Ishikawa (cell line): Measurements from ENCODE around the gene ZNF787.

Experiments used
- CEBPB ChIP-seq: IDR thresholded peaks from 2 replicates; pipeline ENCODE4 v1.6.1; 2012
- CREB1 ChIP-seq: IDR thresholded peaks from 2 replicates; pipeline ENCODE4 v1.6.1; 2012; ENCODE audit warnings: low read depth
- EGR1 ChIP-seq: IDR thresholded peaks from 2 replicates; pipeline ENCODE4 v1.6.1; 2012
- EP300 ChIP-seq: IDR thresholded peaks from 2 replicates; pipeline ENCODE4 v1.6.1; 2012; ENCODE audit warnings: borderline replicate concordance
- FOXM1 ChIP-seq: IDR thresholded peaks from 2 replicates; pipeline ENCODE4 v1.6.1; 2012; ENCODE audit warnings: low read depth, borderline replicate concordance
- MAX ChIP-seq: IDR thresholded peaks from 2 replicates; pipeline ENCODE4 v1.6.1; 2012
- NFIC ChIP-seq: IDR thresholded peaks from 2 replicates; pipeline ENCODE4 v1.6.1; 2012
- RAD21 ChIP-seq: IDR thresholded peaks from 2 replicates; pipeline ENCODE4 v1.6.1; 2012; ENCODE audit warnings: low read depth
- TAF1 ChIP-seq: IDR thresholded peaks from 2 replicates; pipeline ENCODE4 v1.6.1; 2012; ENCODE audit warnings: low read depth, mild to moderate bottlenecking
- TCF12 ChIP-seq: IDR thresholded peaks from 2 replicates; pipeline ENCODE4 v1.6.1; 2012; ENCODE audit warnings: low read depth
- TEAD4 ChIP-seq: IDR thresholded peaks from 2 replicates; pipeline ENCODE4 v1.6.1; 2012
- USF1 ChIP-seq: IDR thresholded peaks from 2 replicates; pipeline ENCODE4 v1.6.1; 2012
- YY1 ChIP-seq: IDR thresholded peaks from 2 replicates; pipeline ENCODE4 v1.6.1; 2012; ENCODE audit warnings: low read depth
- ZBTB7A ChIP-seq: IDR thresholded peaks from 2 replicates; pipeline ENCODE4 v1.6.1; 2012; ENCODE audit warnings: low read depth
- TF ChIP-seq, protein P1 (sequence below): IDR thresholded peaks from 2 replicates; pipeline ENCODE4 v1.6.1; 2012; ENCODE audit warnings: low read depth, mild to moderate bottlenecking

ZNF787 gene

GRCh38 chr19:56149656-56150038, 28.6 kb upstream of the ZNF787 start:
- TF ChIP-seq USF1, result no peak
- TF ChIP-seq FOXM1, result no peak
- TF ChIP-seq CEBPB, result no peak
- no peak for TF ChIP-seq EP300
- no peak for TF ChIP-seq TAF1
- no peak for TF ChIP-seq MAX
- no peak for TF ChIP-seq EGR1
- no peak for TF ChIP-seq ZBTB7A
- TF ChIP-seq NFIC, result no peak
- TF ChIP-seq, protein P1, sequence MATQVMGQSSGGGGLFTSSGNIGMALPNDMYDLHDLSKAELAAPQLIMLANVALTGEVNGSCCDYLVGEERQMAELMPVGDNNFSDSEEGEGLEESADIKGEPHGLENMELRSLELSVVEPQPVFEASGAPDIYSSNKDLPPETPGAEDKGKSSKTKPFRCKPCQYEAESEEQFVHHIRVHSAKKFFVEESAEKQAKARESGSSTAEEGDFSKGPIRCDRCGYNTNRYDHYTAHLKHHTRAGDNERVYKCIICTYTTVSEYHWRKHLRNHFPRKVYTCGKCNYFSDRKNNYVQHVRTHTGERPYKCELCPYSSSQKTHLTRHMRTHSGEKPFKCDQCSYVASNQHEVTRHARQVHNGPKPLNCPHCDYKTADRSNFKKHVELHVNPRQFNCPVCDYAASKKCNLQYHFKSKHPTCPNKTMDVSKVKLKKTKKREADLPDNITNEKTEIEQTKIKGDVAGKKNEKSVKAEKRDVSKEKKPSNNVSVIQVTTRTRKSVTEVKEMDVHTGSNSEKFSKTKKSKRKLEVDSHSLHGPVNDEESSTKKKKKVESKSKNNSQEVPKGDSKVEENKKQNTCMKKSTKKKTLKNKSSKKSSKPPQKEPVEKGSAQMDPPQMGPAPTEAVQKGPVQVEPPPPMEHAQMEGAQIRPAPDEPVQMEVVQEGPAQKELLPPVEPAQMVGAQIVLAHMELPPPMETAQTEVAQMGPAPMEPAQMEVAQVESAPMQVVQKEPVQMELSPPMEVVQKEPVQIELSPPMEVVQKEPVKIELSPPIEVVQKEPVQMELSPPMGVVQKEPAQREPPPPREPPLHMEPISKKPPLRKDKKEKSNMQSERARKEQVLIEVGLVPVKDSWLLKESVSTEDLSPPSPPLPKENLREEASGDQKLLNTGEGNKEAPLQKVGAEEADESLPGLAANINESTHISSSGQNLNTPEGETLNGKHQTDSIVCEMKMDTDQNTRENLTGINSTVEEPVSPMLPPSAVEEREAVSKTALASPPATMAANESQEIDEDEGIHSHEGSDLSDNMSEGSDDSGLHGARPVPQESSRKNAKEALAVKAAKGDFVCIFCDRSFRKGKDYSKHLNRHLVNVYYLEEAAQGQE, result no peak
- no peak for TF ChIP-seq TEAD4
- no peak for TF ChIP-seq YY1
- no peak for TF ChIP-seq RAD21
- TF ChIP-seq TCF12, result no peak
- TF ChIP-seq CREB1, result no peak

DNA sequence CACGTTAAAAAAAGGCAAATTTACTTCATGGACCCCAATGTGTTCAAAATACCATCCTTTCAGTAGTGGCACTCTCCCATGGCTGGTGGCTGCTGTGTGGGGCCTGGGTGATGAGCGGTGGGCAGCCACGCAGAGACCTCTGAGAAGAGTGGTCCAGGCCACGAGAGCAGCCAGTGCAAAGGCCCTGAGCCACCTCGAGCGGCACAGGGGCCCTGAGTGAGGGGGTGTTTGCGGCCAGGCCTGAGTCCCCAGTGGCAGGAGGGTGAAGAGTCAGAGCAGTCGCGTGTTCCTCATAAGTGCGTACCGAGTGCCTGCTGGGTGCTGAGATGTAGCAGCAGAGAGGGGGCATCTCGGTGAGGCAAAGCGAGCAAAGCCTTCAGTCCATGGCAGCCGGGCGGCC, 27.0 kb upstream of the ZNF787 start:
- no peak for TF ChIP-seq TEAD4
- no peak for TF ChIP-seq RAD21
- no peak for TF ChIP-seq YY1
- no peak for TF ChIP-seq NFIC
- TF ChIP-seq CREB1, result no peak
- TF ChIP-seq EP300, result no peak
- TF ChIP-seq CEBPB, result no peak
- no peak for TF ChIP-seq TAF1
- no peak for TF ChIP-seq EGR1

DNA sequence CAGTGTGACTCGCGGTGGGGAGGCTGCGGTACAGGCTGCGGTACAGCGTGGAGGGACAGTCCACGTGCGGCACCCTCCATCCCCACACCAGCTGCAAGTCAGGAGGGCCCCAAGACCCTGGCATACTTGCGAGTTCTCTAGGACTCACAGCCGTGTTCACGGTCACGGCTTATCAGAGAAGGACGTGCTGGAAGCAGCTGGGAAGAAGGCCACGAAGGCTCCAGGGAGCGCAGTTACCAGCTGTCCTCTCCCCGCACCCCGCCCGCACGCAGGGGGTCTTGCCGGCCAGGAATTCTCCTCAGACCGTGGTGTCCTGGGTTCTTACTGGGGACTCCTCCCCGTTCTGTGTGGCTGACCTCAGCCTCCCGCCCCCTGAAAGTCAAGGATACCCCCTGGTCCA, 26.2 kb upstream of the ZNF787 start:
- TF ChIP-seq USF1, result no peak
- TF ChIP-seq EP300, result no peak
- no peak for TF ChIP-seq MAX
- TF ChIP-seq CREB1, result no peak
- no peak for TF ChIP-seq CEBPB
- TF ChIP-seq YY1, result no peak
- no peak for TF ChIP-seq NFIC

- TF ChIP-seq CREB1 (no peak), NFIC (no peak), YY1 (no peak), ZBTB7A (no peak), EP300 (no peak)
These were observed 25.8 kb upstream of the ZNF787 start for GRCh38 chr19:56146904-56147303.

- TF ChIP-seq TEAD4, result no peak
- TF ChIP-seq CEBPB, result no peak
- no peak for TF ChIP-seq TAF1
- no peak for TF ChIP-seq TCF12
- no peak for TF ChIP-seq USF1
- TF ChIP-seq FOXM1, result no peak
- TF ChIP-seq ZBTB7A, result no peak
- TF ChIP-seq EGR1, result no peak
- no peak for TF ChIP-seq CREB1
- TF ChIP-seq EP300, result no peak
- TF ChIP-seq MAX, result no peak
- no peak for TF ChIP-seq RAD21
- TF ChIP-seq YY1, result no peak
- TF ChIP-seq NFIC, result no peak
- TF ChIP-seq, protein P1, result no peak
These were observed 24.6 kb upstream of the ZNF787 start for GRCh38 chr19:56145698-56146097.

GRCh38 chr19:56144831-56145230, 23.7 kb upstream of the ZNF787 start:
- TF ChIP-seq EP300 (no peak), MAX (no peak), CREB1 (no peak), FOXM1 (no peak), YY1 (no peak), RAD21 (no peak), TEAD4 (no peak), TAF1 (no peak)
- TF ChIP-seq, protein P1, result no peak
